Measurements from ENCODE around the gene TMED10.

Gene TMED10

GRCh38 chr14:75176142-75176820 lies at the start of gene TMED10:
Gene TMED10, minus strand, starts transcription at chr14:75176612. Its CDS starts 33 bp downstream, at chr14:75176579.
- DNase-seq (ENCODE audit: low read depth), result peak; percentile 66

GRCh38 chr14:75224561-75224960 lies 48.1 kb upstream of the TMED10 start:
- DNase-seq (ENCODE audit: low read depth), result no peak

GRCh38 chr14:75223664-75224154 lies 47.3 kb upstream of the TMED10 start:
- no peak for DNase-seq (ENCODE audit: low read depth)

GRCh38 chr14:75222208-75222701 lies 45.8 kb upstream of the TMED10 start:
- peak; percentile 37 for DNase-seq (ENCODE audit: low read depth)

GRCh38 chr14:75221797-75222196 lies 45.4 kb upstream of the TMED10 start:
- no peak for DNase-seq (ENCODE audit: low read depth)

GRCh38 chr14:75220156-75220555 lies 43.7 kb upstream of the TMED10 start:
- DNase-seq (ENCODE audit: low read depth), result no peak

- DNase-seq (ENCODE audit: low read depth), result no peak
Measured at GRCh38 chr14:75217508-75218206, 41.2 kb upstream of the TMED10 start.

- no peak for DNase-seq (ENCODE audit: low read depth)
Measured at GRCh38 chr14:75216427-75217006, 40.1 kb upstream of the TMED10 start.

GRCh38 chr14:75215520-75215919 lies 39.1 kb upstream of the TMED10 start:
- no peak for DNase-seq (ENCODE audit: low read depth)

GRCh38 chr14:75214558-75214957 lies 38.1 kb upstream of the TMED10 start:
- no peak for DNase-seq (ENCODE audit: low read depth)

- no peak for DNase-seq (ENCODE audit: low read depth)
Measured at GRCh38 chr14:75213172-75213571, 36.8 kb upstream of the TMED10 start.

- DNase-seq (ENCODE audit: low read depth), result no peak
Measured at GRCh38 chr14:75208843-75209242, 32.4 kb upstream of the TMED10 start.

- no peak for DNase-seq (ENCODE audit: low read depth)
Measured at GRCh38 chr14:75206190-75206589, 29.8 kb upstream of the TMED10 start.

- no peak for DNase-seq (ENCODE audit: low read depth)
Measured at GRCh38 chr14:75205591-75205990, 29.2 kb upstream of the TMED10 start.

- no peak for DNase-seq (ENCODE audit: low read depth)
Measured at GRCh38 chr14:75204116-75204515, 27.7 kb upstream of the TMED10 start.

GRCh38 chr14:75202657-75203056 lies 26.2 kb upstream of the TMED10 start:
- DNase-seq (ENCODE audit: low read depth), result no peak

GRCh38 chr14:75201087-75201486 lies 24.7 kb upstream of the TMED10 start:
- DNase-seq (ENCODE audit: low read depth), result no peak

- no peak for DNase-seq (ENCODE audit: low read depth)
Measured at GRCh38 chr14:75200451-75200850, 24.0 kb upstream of the TMED10 start.

- DNase-seq (ENCODE audit: low read depth), result no peak
Measured at GRCh38 chr14:75198291-75198933, 22.0 kb upstream of the TMED10 start.

- no peak for DNase-seq (ENCODE audit: low read depth)
Measured at GRCh38 chr14:75197338-75197737, 20.9 kb upstream of the TMED10 start.

GRCh38 chr14:75196468-75196867 lies 20.1 kb upstream of the TMED10 start:
- no peak for DNase-seq (ENCODE audit: low read depth)

GRCh38 chr14:75196064-75196463 lies 19.7 kb upstream of the TMED10 start:
- no peak for DNase-seq (ENCODE audit: low read depth)

All from fibroblast of the conjunctiva (primary cell).